ENCODE results near the gene TRPV4. TPM values are rescaled to one million over a fixed set of nuclear protein-coding genes. Genes with fewer than 3 reads are reported as not detected.
A peak's percentile ranks its signal among the peaks of the same experiment; 100 is the strongest.

TRPV4 gene
- total and polyA plus RNA-seq, 7 experiments from 2014 or later, result 0.81 TPM; not detected in 6

GRCh38 chr12:109831365-109831764 is 1.8 kb downstream of the TRPV4 start:
- Mint-ChIP-seq H3K27ac (no peak overlapping the region), H3K9me3 (no peaks in the 10 kb centered on the region), H3K4me3 (no peak overlapping the region), H3K4me1 (peaks cover 3 to 6% (median 4%) of the 10 kb centered on the region in 7 donors), H3K36me3 (peaks cover 0 to 4% (median 0%) of the 10 kb centered on the region in 5 donors), H3K27me3 (peaks cover 25 to 49% (median 30%) of the 10 kb centered on the region in 5 donors)
- CTCF ChIA-PET, result no interaction called here
- H3K4me1 ChIP-seq (ENCODE audit: control insufficient read depth in 2 of 2, insufficient read depth in 2 of 2, low read length in 2 of 2), result no peaks in the 10 kb centered on the region
- no peaks in the 10 kb centered on the region for H3K36me3 ChIP-seq (ENCODE audit: control insufficient read depth in 2 of 3, insufficient read depth in 3 of 3, low read length in 3 of 3)
- DNase-seq (no peak), ATAC-seq (no peak)
- POLR2A ChIA-PET, result no interaction called here
- H3K27ac ChIP-seq (ENCODE audit: low read depth, low read length), result no peak overlapping the region
- H3K9me3 ChIP-seq (ENCODE audit: control insufficient read depth in 2 of 3, low read length in 3 of 3), result no peaks in the 10 kb centered on the region
- no peak overlapping the region for H3K4me3 ChIP-seq (ENCODE audit: low read length)
- intact Hi-C loops (cut with micrococcal nuclease), result no loop called here
- H3K27me3 ChIP-seq (ENCODE audit: control insufficient read depth in 2 of 2, insufficient read depth in 2 of 2, low read length in 2 of 2), result peaks cover 0 to 4% of the 10 kb centered on the region in 2 donors

- Mint-ChIP-seq H3K27me3 (peaks cover 25 to 49% (median 30%) of the 10 kb centered on the region in 5 donors), H3K36me3 (peaks cover 0 to 4% (median 0%) of the 10 kb centered on the region in 5 donors), H3K4me1 (peaks cover 3 to 6% (median 4%) of the 10 kb centered on the region in 7 donors), H3K27ac (no peak overlapping the region), H3K9me3 (no peaks in the 10 kb centered on the region), H3K4me3 (no peak overlapping the region)
- ATAC-seq (no peak), DNase-seq (no peak)
- no peak overlapping the region for H3K27ac ChIP-seq (ENCODE audit: low read depth, low read length)
- H3K27me3 ChIP-seq (ENCODE audit: control insufficient read depth in 2 of 2, insufficient read depth in 2 of 2, low read length in 2 of 2), result peaks cover 0 to 4% of the 10 kb centered on the region in 2 donors
- intact Hi-C loops (cut with micrococcal nuclease), result no loop called here
- H3K4me1 ChIP-seq (ENCODE audit: control insufficient read depth in 2 of 2, insufficient read depth in 2 of 2, low read length in 2 of 2), result no peaks in the 10 kb centered on the region
- POLR2A ChIA-PET, result no interaction called here
- no peak overlapping the region for H3K4me3 ChIP-seq (ENCODE audit: low read length)
- H3K9me3 ChIP-seq (ENCODE audit: control insufficient read depth in 2 of 3, low read length in 3 of 3), result no peaks in the 10 kb centered on the region
- CTCF ChIA-PET, result interaction anchor here (0.5 to 1.5 kb wide), 2 partner anchors 22 to 58 kb away, joined by 3 read pairs; no protein-coding TSS in a partner anchor
- H3K36me3 ChIP-seq (ENCODE audit: control insufficient read depth in 2 of 3, insufficient read depth in 3 of 3, low read length in 3 of 3), result no peaks in the 10 kb centered on the region
These were observed 2.5 kb downstream of the TRPV4 start for GRCh38 chr12:109830718-109831117.

GRCh38 chr12:109830267-109830666 is 2.9 kb downstream of the TRPV4 start:
- Mint-ChIP-seq H3K4me3 (no peak overlapping the region), H3K27me3 (peaks cover 25 to 48% (median 30%) of the 10 kb centered on the region in 5 donors), H3K4me1 (peaks cover 3 to 6% (median 4%) of the 10 kb centered on the region in 7 donors), H3K9me3 (no peaks in the 10 kb centered on the region), H3K36me3 (peaks cover 0 to 4% (median 0%) of the 10 kb centered on the region in 5 donors), H3K27ac (no peak overlapping the region)
- ChIA-PET CTCF (interaction anchor here (0.5 to 1.5 kb wide), 2 partner anchors 23 to 58 kb away, joined by 3 read pairs; no protein-coding TSS in a partner anchor), POLR2A (no interaction called here)
- intact Hi-C loops (cut with micrococcal nuclease), result no loop called here
- H3K4me3 ChIP-seq (ENCODE audit: low read length), result no peak overlapping the region
- ATAC-seq (no peak), DNase-seq (no peak)
- no peaks in the 10 kb centered on the region for H3K36me3 ChIP-seq (ENCODE audit: control insufficient read depth in 2 of 3, insufficient read depth in 3 of 3, low read length in 3 of 3)
- peaks cover 0 to 4% of the 10 kb centered on the region in 2 donors for H3K27me3 ChIP-seq (ENCODE audit: control insufficient read depth in 2 of 2, insufficient read depth in 2 of 2, low read length in 2 of 2)
- H3K9me3 ChIP-seq (ENCODE audit: control insufficient read depth in 2 of 3, low read length in 3 of 3), result no peaks in the 10 kb centered on the region
- H3K4me1 ChIP-seq (ENCODE audit: control insufficient read depth in 2 of 2, insufficient read depth in 2 of 2, low read length in 2 of 2), result no peaks in the 10 kb centered on the region
- no peak overlapping the region for H3K27ac ChIP-seq (ENCODE audit: low read depth, low read length)

- no peaks in the 10 kb centered on the region for H3K4me1 ChIP-seq (ENCODE audit: control insufficient read depth in 2 of 2, insufficient read depth in 2 of 2, low read length in 2 of 2)
These were observed 3.5 kb downstream of the TRPV4 start for GRCh38 chr12:109829667-109830066.

GRCh38 chr12:109828754-109829511 is 4.3 kb downstream of the TRPV4 start:
- H3K4me3 ChIP-seq (ENCODE audit: low read length), result no peak overlapping the region
- ATAC-seq, result no peak
- ChIA-PET CTCF (interaction anchor here (0.7 to 1.5 kb wide), 3 partner anchors 16 to 31 kb away, joined by 3 to 6 read pairs (median 4); no protein-coding TSS in a partner anchor), POLR2A (no interaction called here)
- H3K4me1 ChIP-seq (ENCODE audit: control insufficient read depth in 2 of 2, insufficient read depth in 2 of 2, low read length in 2 of 2), result no peaks in the 10 kb centered on the region
- Mint-ChIP-seq H3K27ac (no peak overlapping the region), H3K4me1 (peaks cover 3 to 5% (median 4%) of the 10 kb centered on the region in 7 donors), H3K9me3 (no peaks in the 10 kb centered on the region), H3K4me3 (no peak overlapping the region), H3K27me3 (peaks cover 20 to 34% (median 23%) of the 10 kb centered on the region in 5 donors), H3K36me3 (peaks cover 0 to 4% (median 0%) of the 10 kb centered on the region in 5 donors)
- DNase-seq, result no peak
- peaks cover 0 to 4% of the 10 kb centered on the region in 2 donors for H3K27me3 ChIP-seq (ENCODE audit: control insufficient read depth in 2 of 2, insufficient read depth in 2 of 2, low read length in 2 of 2)
- H3K9me3 ChIP-seq (ENCODE audit: control insufficient read depth in 2 of 3, low read length in 3 of 3), result no peaks in the 10 kb centered on the region
- intact Hi-C loops (cut with micrococcal nuclease), result no loop called here
- no peak overlapping the region for H3K27ac ChIP-seq (ENCODE audit: low read depth, low read length)
- H3K36me3 ChIP-seq (ENCODE audit: control insufficient read depth in 2 of 3, insufficient read depth in 3 of 3, low read length in 3 of 3), result no peaks in the 10 kb centered on the region

More at GRCh38 chr12:109829667-109830066, 3.5 kb downstream of the TRPV4 start:
- Histone ChIP-seq H3K9me3 (ENCODE audit: control insufficient read depth in 2 of 3, low read length in 3 of 3) (no peaks in the 10 kb centered on the region), H3K36me3 (ENCODE audit: control insufficient read depth in 2 of 3, insufficient read depth in 3 of 3, low read length in 3 of 3) (no peaks in the 10 kb centered on the region), H3K27me3 (ENCODE audit: control insufficient read depth in 2 of 2, insufficient read depth in 2 of 2, low read length in 2 of 2) (peaks cover 0 to 4% of the 10 kb centered on the region in 2 donors), H3K4me3 (ENCODE audit: low read length) (no peak overlapping the region), H3K27ac (ENCODE audit: low read depth, low read length) (no peak overlapping the region)
- Mint-ChIP-seq H3K36me3 (peaks cover 0 to 4% (median 0%) of the 10 kb centered on the region in 5 donors), H3K4me1 (peaks cover 3 to 5% (median 4%) of the 10 kb centered on the region in 7 donors), H3K9me3 (no peaks in the 10 kb centered on the region), H3K4me3 (no peak overlapping the region), H3K27ac (no peak overlapping the region), H3K27me3 (peaks cover 24 to 42% (median 27%) of the 10 kb centered on the region in 5 donors)
- DNase-seq (no peak), ATAC-seq (no peak)
- intact Hi-C loops (cut with micrococcal nuclease), result no loop called here
- CTCF ChIA-PET, result interaction anchor here (1.5 kb wide), 2 partner anchors 16 to 23 kb away, joined by 3 to 6 read pairs; no protein-coding TSS in a partner anchor
- POLR2A ChIA-PET, result no interaction called here

GRCh38 chr12:109827566-109828550 is 5.3 kb downstream of the TRPV4 start:
- Mint-ChIP-seq H3K9me3 (no peaks in the 10 kb centered on the region), H3K27ac (no peak overlapping the region)
- POLR2A ChIA-PET, result no interaction called here

More at GRCh38 chr12:109827566-109828550, 5.3 kb downstream of the TRPV4 start:
- ATAC-seq (peak; percentile 89), DNase-seq (no peak)
- no peaks in the 10 kb centered on the region for H3K4me1 ChIP-seq (ENCODE audit: control insufficient read depth in 2 of 2, insufficient read depth in 2 of 2, low read length in 2 of 2)
- H3K9me3 ChIP-seq (ENCODE audit: control insufficient read depth in 2 of 3, low read length in 3 of 3), result no peaks in the 10 kb centered on the region
- H3K36me3 ChIP-seq (ENCODE audit: control insufficient read depth in 2 of 3, insufficient read depth in 3 of 3, low read length in 3 of 3), result no peaks in the 10 kb centered on the region
- intact Hi-C loops (cut with micrococcal nuclease), result no loop called here
- no peak overlapping the region for H3K27ac ChIP-seq (ENCODE audit: low read depth, low read length)
- no peaks in the 10 kb centered on the region for H3K27me3 ChIP-seq (ENCODE audit: control insufficient read depth in 2 of 2, insufficient read depth in 2 of 2, low read length in 2 of 2)
- CTCF ChIA-PET, result interaction anchor here (1.1 to 1.5 kb wide), 2 partner anchors 18 kb away, joined by 3 to 6 read pairs; no protein-coding TSS in a partner anchor
- Mint-ChIP-seq H3K27me3 (peaks cover 14 to 28% (median 17%) of the 10 kb centered on the region in 5 donors), H3K4me3 (no peak overlapping the region), H3K36me3 (peaks cover 0 to 4% (median 0%) of the 10 kb centered on the region in 5 donors), H3K4me1 (peaks cover 0 to 2% (median 0%) of the 10 kb centered on the region in 7 donors)
- H3K4me3 ChIP-seq (ENCODE audit: low read length), result no peak overlapping the region

Data from naive thymus-derived CD4-positive, alpha-beta T cell (primary cell).